HEK293 (cell line): ENCODE measurements around the gene NLRC4.
A peak's percentile ranks its signal among the peaks of the same experiment; 100 is the strongest.
"Not testable (repeated sequence)": the region's sequence is repeated elsewhere in the genome, so short reads cannot be mapped to it uniquely, and the experiment has no call there.

Experiments used
- CTCF ChIA-PET: fragments of 350-600 bp; formaldehyde crosslinking; extraction: SDS; loops from one replicate; lab custom pipeline; 2021; ENCODE audit warnings: antibody characterized with exemption; lab: Yijun Ruan, JAX
- POLR2A ChIA-PET: fragments of 300-600 bp; formaldehyde crosslinking; extraction: SDS; loops from one replicate; lab custom pipeline; 2020; ENCODE audit warnings: antibody characterized with exemption, inconsistent platforms; lab: Yijun Ruan, JAX
- H3K27ac ChIP-seq: fragments of 200-500 bp; sonication (Bioruptor generic); 2 replicates; pipeline ENCODE4 v1.5.1; 2014; ENCODE audit warnings: low read depth, low read length, control low read depth, inconsistent platforms; ENCODE audit errors: extremely low read depth
- H3K36me3 ChIP-seq, 2 experiments: fragments of 200-500 bp in 1 of 2; sonication (Bioruptor generic) in 1 of 2; 1 replicate in 1 of 2; 2 replicates in 1 of 2; pipeline ENCODE4 v1.5.1; 2014 to 2017; ENCODE audit warnings: inconsistent platforms in 2 of 2, low read length in 2 of 2; ENCODE audit not compliant: control insufficient read depth in 2 of 2, insufficient read depth in 1 of 2
- H3K4me1 ChIP-seq: fragments of 200-500 bp; sonication (Bioruptor generic); 2 replicates; pipeline ENCODE4 v1.5.1; 2014; ENCODE audit warnings: mild to moderate bottlenecking, low read length, inconsistent platforms; ENCODE audit not compliant: control insufficient read depth, insufficient read depth
- H3K4me3 ChIP-seq: 2 replicates; pipeline ENCODE4 v1.5.1; 2011; ENCODE audit warnings: low read depth, mild to moderate bottlenecking, control low read depth, low read length, moderate library complexity
- H3K9me3 ChIP-seq: fragments of 200-500 bp; sonication (Bioruptor generic); 2 replicates; pipeline ENCODE4 v1.5.1; 2014; ENCODE audit warnings: low read depth, low read length, inconsistent platforms; ENCODE audit not compliant: control insufficient read depth, insufficient read depth
- GLIS1 ChIP-seq: fragments of 450-650 bp; formaldehyde crosslinking; IDR thresholded peaks from 2 replicates; pipeline ENCODE4 v1.5.1; 2016; ENCODE audit warnings: missing biosample characterization, missing genetic modification characterization
- GLIS2 ChIP-seq: fragments of 450-650 bp; formaldehyde crosslinking; IDR thresholded peaks from 2 replicates; pipeline ENCODE4 v1.5.1; 2016; ENCODE audit warnings: missing biosample characterization, missing genetic modification characterization
- KLF8 ChIP-seq: fragments of 450-650 bp; formaldehyde crosslinking; IDR thresholded peaks from 2 replicates; pipeline ENCODE4 v1.5.1; 2016; ENCODE audit warnings: missing biosample characterization, missing genetic modification characterization
- MEIS1 ChIP-seq: sonication (generic); formaldehyde crosslinking; IDR thresholded peaks from 2 replicates; pipeline ENCODE4 v1.8.1; 2022; ENCODE audit warnings: missing genetic modification reagents, mild to moderate bottlenecking, borderline replicate concordance
- OVOL3 ChIP-seq: fragments of 450-650 bp; formaldehyde crosslinking; IDR thresholded peaks from 2 replicates; pipeline ENCODE4 v1.5.1; 2016; ENCODE audit warnings: missing biosample characterization, missing genetic modification characterization
- REST ChIP-seq: fragments of 450-650 bp; formaldehyde crosslinking; IDR thresholded peaks from 2 replicates; pipeline ENCODE4 v1.5.1; 2016; ENCODE audit warnings: missing biosample characterization, missing genetic modification characterization
- SP2 ChIP-seq: fragments of 450-650 bp; formaldehyde crosslinking; IDR thresholded peaks from 2 replicates; pipeline ENCODE4 v1.5.1; 2016; ENCODE audit warnings: missing biosample characterization, missing genetic modification characterization
- YY2 ChIP-seq: fragments of 450-650 bp; formaldehyde crosslinking; IDR thresholded peaks from 2 replicates; pipeline ENCODE4 v1.5.1; 2016; ENCODE audit warnings: missing biosample characterization, missing genetic modification characterization
- ZNF248 ChIP-seq: fragments of 450-650 bp; formaldehyde crosslinking; IDR thresholded peaks from 2 replicates; pipeline ENCODE4 v1.5.1; 2017; ENCODE audit warnings: missing biosample characterization, missing genetic modification characterization
- ZNF571 ChIP-seq: fragments of 450-650 bp; formaldehyde crosslinking; IDR thresholded peaks from 2 replicates; pipeline ENCODE4 v1.5.0; 2017; ENCODE audit warnings: missing biosample characterization, missing genetic modification characterization
- ZNF596 ChIP-seq: fragments of 450-650 bp; IDR thresholded peaks from 2 replicates; pipeline ENCODE4 v1.5.0; 2018; ENCODE audit warnings: missing biosample characterization, mild to moderate bottlenecking, missing genetic modification characterization, moderate library complexity
- ZNF610 ChIP-seq: fragments of 450-650 bp; formaldehyde crosslinking; IDR thresholded peaks from 2 replicates; pipeline ENCODE4 v1.5.1; 2016; ENCODE audit warnings: missing biosample characterization, missing genetic modification characterization, borderline replicate concordance
- ZNF677 ChIP-seq: fragments of 450-650 bp; IDR thresholded peaks from 2 replicates; pipeline ENCODE4 v1.5.0; 2018; ENCODE audit warnings: missing biosample characterization, mild to moderate bottlenecking, missing genetic modification characterization, moderate library complexity
- ZXDB ChIP-seq: fragments of 450-650 bp; formaldehyde crosslinking; IDR thresholded peaks from 2 replicates; pipeline ENCODE4 v1.5.1; 2016; ENCODE audit warnings: missing biosample characterization, missing genetic modification characterization

The NLRC4 gene

GRCh38 chr2:32277363-32277673 lies 12.6 kb upstream of the NLRC4 start:
- CTCF ChIA-PET, result no interaction called here
- peaks cover 18 to 22% of the 10 kb centered on the region in 2 experiments for H3K36me3 ChIP-seq
- no peak for TF ChIP-seq GLIS2 (tag by site-specific recombination)
- TF ChIP-seq ZNF571 (tag by site-specific recombination), result no peak
- no peak for TF ChIP-seq ZNF610 (tag by site-specific recombination)
- TF ChIP-seq ZNF596, result no peak
- TF ChIP-seq ZNF248 (tag by site-specific recombination), result no peak
- TF ChIP-seq YY2 (tag by site-specific recombination), result no peak
- no peak for TF ChIP-seq ZNF677
- TF ChIP-seq OVOL3 (tag by site-specific recombination), result no peak
- TF ChIP-seq, all 188 proteins: peak for 0
- Histone ChIP-seq H3K9me3 (no peaks in the 10 kb centered on the region), H3K4me3 (peak overlapping the region; percentile 93), H3K27ac (peak overlapping the region; percentile 72), H3K4me1 (peaks cover 4% of the 10 kb centered on the region; the same call in 1 of the 2 replicates)
- POLR2A ChIA-PET, result interaction anchor here (0.5 kb wide), 1 partner anchor 223 kb away, joined by 3 read pairs; no protein-coding TSS in a partner anchor

- H3K4me3 ChIP-seq, H3K27ac ChIP-seq, H3K36me3 ChIP-seq, H3K4me1 ChIP-seq, H3K9me3 ChIP-seq, POLR2A ChIA-PET, CTCF ChIA-PET: not testable (repeated sequence)
Measured at GRCh38 chr2:32275790-32276189, 11.1 kb upstream of the NLRC4 start.

- H3K4me1 ChIP-seq, result peaks cover 4% of the 10 kb centered on the region; the same call in 1 of the 2 replicates
- ChIA-PET POLR2A (no interaction called here), CTCF (no interaction called here)
- no peak overlapping the region for H3K4me3 ChIP-seq
- H3K36me3 ChIP-seq, result no peaks in the 10 kb centered on the region; a peak in 1 of 3 replicates
- no peak for TF ChIP-seq KLF8 (tag by site-specific recombination)
- TF ChIP-seq REST (tag by site-specific recombination), result no peak
- no peak for TF ChIP-seq GLIS1 (tag by site-specific recombination)
- TF ChIP-seq SP2 (tag by site-specific recombination), result no peak
- no peak overlapping the region for H3K27ac ChIP-seq
- H3K9me3 ChIP-seq, result no peaks in the 10 kb centered on the region
Measured at GRCh38 chr2:32274289-32274688, 9.6 kb upstream of the NLRC4 start.

- H3K4me1 ChIP-seq, result peaks cover 3% of the 10 kb centered on the region; the same call in 1 of the 2 replicates
- CTCF ChIA-PET, result no interaction called here
- no peaks in the 10 kb centered on the region for H3K36me3 ChIP-seq
- POLR2A ChIA-PET, result no interaction called here
- TF ChIP-seq ZXDB (tag by site-specific recombination), result no peak
- TF ChIP-seq MEIS1 (CRISPR knock-in tag), result no peak
- TF ChIP-seq, all 188 proteins: peak for 0
- Histone ChIP-seq H3K27ac (no peak overlapping the region), H3K9me3 (no peaks in the 10 kb centered on the region), H3K4me3 (no peak overlapping the region)
Measured at GRCh38 chr2:32272279-32272678, 7.6 kb upstream of the NLRC4 start.
